ENCODE data around the gene CCDC8. TPM values are rescaled to one million over a fixed set of nuclear protein-coding genes. Genes with fewer than 3 reads are reported as not detected.

Gene CCDC8
- total RNA-seq, 1 donor from 2014 or later = 13.3 TPM

DNA sequence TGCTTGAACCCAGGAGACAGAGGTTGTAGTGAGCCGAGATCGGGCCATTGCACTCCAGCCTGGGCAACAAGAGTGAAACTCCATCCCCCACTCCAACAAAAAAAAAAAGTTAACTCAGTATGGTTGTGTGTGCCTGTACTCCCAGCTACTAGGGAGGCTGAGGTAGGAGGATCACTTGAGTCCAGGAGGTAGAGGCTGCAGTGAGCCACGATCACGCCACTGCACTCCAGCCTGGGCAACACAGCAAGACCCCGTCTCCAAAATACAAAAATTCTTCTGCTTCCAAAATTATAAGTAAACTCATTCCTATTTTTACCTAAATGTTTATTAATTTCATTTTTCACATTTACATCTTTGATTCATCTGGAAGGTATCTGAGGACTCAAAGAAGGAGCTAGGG, 43.6 kb upstream of the CCDC8 start:
- H3K27me3 Mint-ChIP-seq (ENCODE audit: unreplicated experiment) = no peaks in the 10 kb centered on the region
- H3K9me3 Mint-ChIP-seq (ENCODE audit: unreplicated experiment) = no peaks in the 10 kb centered on the region
- no peak overlapping the region for H3K27ac Mint-ChIP-seq (ENCODE audit: unreplicated experiment)
- DNase-seq (ENCODE audit: low spot score) = no peak
- no peak overlapping the region for H3K4me3 Mint-ChIP-seq (ENCODE audit: unreplicated experiment)
- TF ChIP-seq, protein P1, sequence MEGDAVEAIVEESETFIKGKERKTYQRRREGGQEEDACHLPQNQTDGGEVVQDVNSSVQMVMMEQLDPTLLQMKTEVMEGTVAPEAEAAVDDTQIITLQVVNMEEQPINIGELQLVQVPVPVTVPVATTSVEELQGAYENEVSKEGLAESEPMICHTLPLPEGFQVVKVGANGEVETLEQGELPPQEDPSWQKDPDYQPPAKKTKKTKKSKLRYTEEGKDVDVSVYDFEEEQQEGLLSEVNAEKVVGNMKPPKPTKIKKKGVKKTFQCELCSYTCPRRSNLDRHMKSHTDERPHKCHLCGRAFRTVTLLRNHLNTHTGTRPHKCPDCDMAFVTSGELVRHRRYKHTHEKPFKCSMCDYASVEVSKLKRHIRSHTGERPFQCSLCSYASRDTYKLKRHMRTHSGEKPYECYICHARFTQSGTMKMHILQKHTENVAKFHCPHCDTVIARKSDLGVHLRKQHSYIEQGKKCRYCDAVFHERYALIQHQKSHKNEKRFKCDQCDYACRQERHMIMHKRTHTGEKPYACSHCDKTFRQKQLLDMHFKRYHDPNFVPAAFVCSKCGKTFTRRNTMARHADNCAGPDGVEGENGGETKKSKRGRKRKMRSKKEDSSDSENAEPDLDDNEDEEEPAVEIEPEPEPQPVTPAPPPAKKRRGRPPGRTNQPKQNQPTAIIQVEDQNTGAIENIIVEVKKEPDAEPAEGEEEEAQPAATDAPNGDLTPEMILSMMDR (IDR thresholded peaks at IDR 0.05; ENCODE audit: unreplicated experiment) = no peak
- H3K36me3 Mint-ChIP-seq (ENCODE audit: low read depth, unreplicated experiment) = no peaks in the 10 kb centered on the region
- no peaks in the 10 kb centered on the region for H3K4me1 Mint-ChIP-seq (ENCODE audit: unreplicated experiment)

DNA sequence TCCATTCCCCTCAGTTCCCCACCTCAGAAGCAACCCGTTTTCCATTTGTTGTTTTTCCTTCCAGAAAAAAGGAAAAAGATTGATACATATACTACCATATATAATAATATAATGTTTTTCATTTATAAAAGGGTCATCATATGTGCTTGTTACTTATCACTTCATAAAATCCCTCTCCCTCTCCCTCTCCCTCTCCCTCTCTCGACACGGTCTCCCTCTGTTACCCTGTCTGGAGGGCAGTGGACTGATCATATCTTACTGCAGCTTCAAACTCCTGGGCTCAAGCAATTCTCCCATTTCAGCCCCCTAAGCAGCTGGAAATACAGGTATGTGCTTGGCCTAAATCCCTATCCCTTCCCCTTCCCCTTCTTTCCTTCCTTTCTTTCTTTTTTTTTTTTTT, 40.9 kb upstream of the CCDC8 start:
- no peaks in the 10 kb centered on the region for H3K9me3 Mint-ChIP-seq (ENCODE audit: unreplicated experiment)
- no peak for DNase-seq (ENCODE audit: low spot score)
- no peak overlapping the region for H3K27ac Mint-ChIP-seq (ENCODE audit: unreplicated experiment)
- peaks cover 7% of the 10 kb centered on the region for H3K36me3 Mint-ChIP-seq (ENCODE audit: low read depth, unreplicated experiment)
- no peak overlapping the region for H3K4me3 Mint-ChIP-seq (ENCODE audit: unreplicated experiment)
- TF ChIP-seq, protein P1 (IDR thresholded peaks at IDR 0.05; ENCODE audit: unreplicated experiment) = no peak
- no peaks in the 10 kb centered on the region for H3K4me1 Mint-ChIP-seq (ENCODE audit: unreplicated experiment)
- peaks cover 2% of the 10 kb centered on the region for H3K27me3 Mint-ChIP-seq (ENCODE audit: unreplicated experiment)

DNA sequence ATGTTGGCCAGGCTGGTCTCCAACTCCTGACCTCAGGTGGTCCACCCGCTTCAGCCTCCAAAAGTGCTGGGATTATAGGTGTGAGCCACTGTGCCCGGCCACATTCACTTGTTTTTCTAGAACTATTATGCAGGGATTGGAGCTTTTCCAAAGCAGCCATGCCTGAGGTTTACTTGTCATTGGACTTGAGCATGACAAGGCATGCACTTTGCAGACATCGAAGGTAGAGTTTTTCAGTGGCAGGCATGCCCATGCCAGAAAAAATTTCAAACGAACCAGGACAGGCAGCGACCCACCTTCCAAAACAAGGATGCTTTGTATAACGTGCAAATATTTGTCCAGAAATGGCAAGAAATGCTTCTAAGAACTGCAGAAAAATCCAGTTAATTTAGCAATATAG, 40.3 kb upstream of the CCDC8 start:
- TF ChIP-seq, protein P1 (IDR thresholded peaks at IDR 0.05; ENCODE audit: unreplicated experiment) = no peak
- Mint-ChIP-seq H3K27ac (ENCODE audit: unreplicated experiment) (no peak overlapping the region), H3K4me1 (ENCODE audit: unreplicated experiment) (no peaks in the 10 kb centered on the region), H3K4me3 (ENCODE audit: unreplicated experiment) (no peak overlapping the region), H3K9me3 (ENCODE audit: unreplicated experiment) (no peaks in the 10 kb centered on the region), H3K27me3 (ENCODE audit: unreplicated experiment) (peaks cover 2% of the 10 kb centered on the region), H3K36me3 (ENCODE audit: low read depth, unreplicated experiment) (peaks cover 7% of the 10 kb centered on the region)
- no peak for DNase-seq (ENCODE audit: low spot score)

DNA sequence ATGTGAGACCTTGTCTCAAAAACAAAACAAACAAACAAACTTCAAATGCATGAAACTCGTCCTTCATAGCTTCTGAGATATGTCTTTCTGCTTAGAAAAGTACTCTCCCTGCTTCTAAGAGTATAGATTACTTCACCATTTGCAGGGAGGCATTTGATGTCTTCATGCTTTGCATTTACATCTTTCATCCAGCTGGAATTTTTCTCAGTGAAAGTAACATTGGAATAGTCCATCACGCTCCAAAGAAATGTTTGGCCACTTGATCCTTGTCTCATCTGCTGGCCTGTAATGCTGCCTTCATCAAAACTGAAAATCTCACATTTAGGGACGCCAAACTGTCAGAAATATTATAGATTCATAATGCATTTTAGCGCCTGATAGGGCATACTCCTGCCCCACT, 38.8 kb upstream of the CCDC8 start:
- DNase-seq (ENCODE audit: low spot score) = no peak
- TF ChIP-seq, protein P1 (IDR thresholded peaks at IDR 0.05; ENCODE audit: unreplicated experiment) = no peak
- H3K9me3 Mint-ChIP-seq (ENCODE audit: unreplicated experiment) = no peaks in the 10 kb centered on the region
- no peak overlapping the region for H3K4me3 Mint-ChIP-seq (ENCODE audit: unreplicated experiment)
- peaks cover 6% of the 10 kb centered on the region for H3K4me1 Mint-ChIP-seq (ENCODE audit: unreplicated experiment)
- H3K36me3 Mint-ChIP-seq (ENCODE audit: low read depth, unreplicated experiment) = peaks cover 7% of the 10 kb centered on the region
- no peak overlapping the region for H3K27ac Mint-ChIP-seq (ENCODE audit: unreplicated experiment)
- H3K27me3 Mint-ChIP-seq (ENCODE audit: unreplicated experiment) = peaks cover 4% of the 10 kb centered on the region

DNA sequence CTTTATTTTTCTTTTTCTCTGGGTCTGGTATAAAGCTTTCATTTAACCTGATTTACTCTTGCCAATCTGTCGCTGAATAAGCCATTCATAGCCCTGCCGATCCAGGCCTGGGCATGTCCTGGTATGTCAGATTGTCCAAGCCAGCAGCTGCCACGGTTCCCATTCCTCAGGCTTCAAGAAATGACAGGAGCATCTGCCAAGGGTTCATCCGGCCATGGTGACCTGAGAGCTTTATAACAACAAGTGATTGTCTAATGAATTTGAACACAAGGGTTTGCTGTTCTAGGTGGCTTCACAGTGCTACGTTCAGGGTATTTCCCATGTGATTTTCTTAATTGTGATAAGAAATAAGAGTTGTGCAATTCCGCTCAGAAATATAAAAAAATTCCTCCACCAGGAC, 38.0 kb upstream of the CCDC8 start:
- Mint-ChIP-seq H3K27ac (ENCODE audit: unreplicated experiment) (no peak overlapping the region), H3K36me3 (ENCODE audit: low read depth, unreplicated experiment) (peaks cover 7% of the 10 kb centered on the region)

More for the DNA sequence above, 38.0 kb upstream of the CCDC8 start:
- H3K9me3 Mint-ChIP-seq (ENCODE audit: unreplicated experiment) = no peaks in the 10 kb centered on the region
- peaks cover 4% of the 10 kb centered on the region for H3K27me3 Mint-ChIP-seq (ENCODE audit: unreplicated experiment)
- no peak overlapping the region for H3K4me3 Mint-ChIP-seq (ENCODE audit: unreplicated experiment)
- peaks cover 6% of the 10 kb centered on the region for H3K4me1 Mint-ChIP-seq (ENCODE audit: unreplicated experiment)
- TF ChIP-seq, protein P1 (IDR thresholded peaks at IDR 0.05; ENCODE audit: unreplicated experiment) = no peak
- no peak for DNase-seq (ENCODE audit: low spot score)
